IPS-18c (cell line): Measurements from ENCODE around the gene VRK1.

Experiments
- H3K4me3 ChIP-seq: 2 replicates; pipeline ENCODE4 v1.7.0; 2013; ENCODE audit warnings: low read depth, mild to moderate bottlenecking, low read length, moderate library complexity; ENCODE audit not compliant: insufficient read depth
- H3K9me3 ChIP-seq: one replicate; pipeline ENCODE4 v1.6.1; 2013; ENCODE audit warnings: mild to moderate bottlenecking, low read length, moderate library complexity; ENCODE audit not compliant: control insufficient read depth, insufficient read depth

Gene VRK1

GRCh38 chr14:96889091-96889490, 91.9 kb downstream of the VRK1 start:
- H3K4me3 ChIP-seq: no peak overlapping the region
- no peaks in the 10 kb centered on the region for H3K9me3 ChIP-seq

- Histone ChIP-seq H3K9me3 (no peaks in the 10 kb centered on the region), H3K4me3 (no peak overlapping the region)
These were observed 96.9 kb downstream of the VRK1 start for GRCh38 chr14:96893966-96894622.

GRCh38 chr14:96894966-96895365, 97.8 kb downstream of the VRK1 start:
- Histone ChIP-seq H3K4me3 (no peak overlapping the region), H3K9me3 (no peaks in the 10 kb centered on the region)

- H3K4me3 ChIP-seq: no peak overlapping the region
These were observed 98.6 kb downstream of the VRK1 start for GRCh38 chr14:96895658-96896271.

GRCh38 chr14:96897184-96897583, 100.0 kb downstream of the VRK1 start:
- Histone ChIP-seq H3K4me3 (no peak overlapping the region), H3K9me3 (no peaks in the 10 kb centered on the region)

More at GRCh38 chr14:96895658-96896271, 98.6 kb downstream of the VRK1 start:
- no peaks in the 10 kb centered on the region for H3K9me3 ChIP-seq

GRCh38 chr14:96901227-96901626, 104.0 kb downstream of the VRK1 start:
- Histone ChIP-seq H3K9me3 (no peaks in the 10 kb centered on the region), H3K4me3 (no peak overlapping the region)

GRCh38 chr14:96902004-96902403, 104.8 kb downstream of the VRK1 start:
- Histone ChIP-seq H3K9me3 (no peaks in the 10 kb centered on the region), H3K4me3 (no peak overlapping the region)

GRCh38 chr14:96903444-96904023, 106.4 kb downstream of the VRK1 start:
- Histone ChIP-seq H3K4me3 (no peak overlapping the region), H3K9me3 (no peaks in the 10 kb centered on the region)

- no peaks in the 10 kb centered on the region for H3K9me3 ChIP-seq
- no peak overlapping the region for H3K4me3 ChIP-seq
These were observed 107.0 kb downstream of the VRK1 start for GRCh38 chr14:96904201-96904600.

GRCh38 chr14:96905065-96905464, 107.9 kb downstream of the VRK1 start:
- Histone ChIP-seq H3K9me3 (no peaks in the 10 kb centered on the region), H3K4me3 (no peak overlapping the region)

- H3K4me3 ChIP-seq: no peak overlapping the region
- no peaks in the 10 kb centered on the region for H3K9me3 ChIP-seq
These were observed 108.6 kb downstream of the VRK1 start for GRCh38 chr14:96905825-96906224.

- Histone ChIP-seq H3K9me3 (no peaks in the 10 kb centered on the region), H3K4me3 (no peak overlapping the region)
These were observed 109.3 kb downstream of the VRK1 start for GRCh38 chr14:96906434-96906833.

GRCh38 chr14:96909841-96910364, 112.7 kb downstream of the VRK1 start:
- Histone ChIP-seq H3K9me3 (no peaks in the 10 kb centered on the region), H3K4me3 (no peak overlapping the region)

- Histone ChIP-seq H3K9me3 (no peaks in the 10 kb centered on the region), H3K4me3 (no peak overlapping the region)
These were observed 114.4 kb downstream of the VRK1 start for GRCh38 chr14:96911499-96912149.

- H3K4me3 ChIP-seq: no peak overlapping the region
- H3K9me3 ChIP-seq: no peaks in the 10 kb centered on the region
These were observed 117.5 kb downstream of the VRK1 start for GRCh38 chr14:96914571-96915128.

GRCh38 chr14:96915478-96915877, 118.3 kb downstream of the VRK1 start:
- no peak overlapping the region for H3K4me3 ChIP-seq
- no peaks in the 10 kb centered on the region for H3K9me3 ChIP-seq

- no peaks in the 10 kb centered on the region for H3K9me3 ChIP-seq
- no peak overlapping the region for H3K4me3 ChIP-seq
These were observed 119.6 kb downstream of the VRK1 start for GRCh38 chr14:96916751-96917150.
